Immature natural killer cell (primary cell): Measurements from ENCODE around the gene OTULIN. TPM values are rescaled to one million over a fixed set of nuclear protein-coding genes. Genes with fewer than 3 reads are reported as not detected.

Experiments
- DNase-seq, 3 donors: peaks; one replicate each; pipeline ENCODE4 v3.0.0; 2022; ENCODE audit warnings: mixed read lengths in 1 of 3
- H3K27ac Mint-ChIP-seq, 6 donors: one replicate each; pipeline ENCODE4 v1.8.0; 2020; ENCODE audit warnings: mixed read lengths in 6 of 6, mild to moderate bottlenecking in 5 of 6, inconsistent platforms in 4 of 6, moderate library complexity in 3 of 6
- H3K27me3 Mint-ChIP-seq, 3 donors: one replicate each; pipeline ENCODE4 v1.8.0; 2020 to 2021; ENCODE audit warnings: low read depth in 3 of 3, mild to moderate bottlenecking in 3 of 3, mixed read lengths in 3 of 3, moderate library complexity in 3 of 3, inconsistent platforms in 1 of 3
- H3K36me3 Mint-ChIP-seq, 3 donors: one replicate each; pipeline ENCODE4 v1.8.0; 2020; ENCODE audit warnings: mixed read lengths in 3 of 3, inconsistent platforms in 2 of 3, mild to moderate bottlenecking in 2 of 3
- H3K4me1 Mint-ChIP-seq, 2 donors: one replicate each; pipeline ENCODE4 v1.8.0; 2020; ENCODE audit warnings: inconsistent platforms in 2 of 2, mild to moderate bottlenecking in 2 of 2, mixed read lengths in 2 of 2, moderate library complexity in 1 of 2
- H3K4me3 Mint-ChIP-seq, 5 donors: one replicate each; pipeline ENCODE4 v1.8.0; 2020; ENCODE audit warnings: mild to moderate bottlenecking in 5 of 5, mixed read lengths in 5 of 5, inconsistent platforms in 3 of 5, moderate library complexity in 3 of 5
- H3K9me3 Mint-ChIP-seq, 6 donors: one replicate each; pipeline ENCODE4 v1.8.0; 2020; ENCODE audit warnings: mild to moderate bottlenecking in 6 of 6, mixed read lengths in 6 of 6, inconsistent platforms in 4 of 6, moderate library complexity in 3 of 6
- polyA plus RNA-seq, 3 donors: library from polyadenylated mRNA; unstranded; fragments of 300-500 nt; fragmentation: Illumina TruSeq; gene quantifications; one replicate each; pipeline ENCODE4 v1.2.3, GENCODE V29; 2021

OTULIN gene
- polyA plus RNA-seq, 3 donors from 2014 or later, result 15.4 to 23.8 (median 20.4) TPM

- H3K36me3 Mint-ChIP-seq, result peaks cover 0 to 7% (median 2%) of the 10 kb centered on the region in 3 donors
- no peak for DNase-seq
- peak overlapping the region in 1 of 6 donors; percentile 24 for H3K27ac Mint-ChIP-seq
- no peak overlapping the region for H3K4me3 Mint-ChIP-seq
- peaks cover 0 to 8% (median 0%) of the 10 kb centered on the region in 3 donors for H3K27me3 Mint-ChIP-seq
- H3K9me3 Mint-ChIP-seq, result no peaks in the 10 kb centered on the region
- peaks cover 0 to 6% of the 10 kb centered on the region in 2 donors for H3K4me1 Mint-ChIP-seq
Measured at GRCh38 chr5:14721990-14722656, 57.6 kb downstream of the OTULIN start.

- H3K4me1 Mint-ChIP-seq, result peaks cover 0 to 6% of the 10 kb centered on the region in 2 donors
- H3K27ac Mint-ChIP-seq, result peak overlapping the region in 1 of 6 donors; percentile 24
- peaks cover 0 to 7% (median 0%) of the 10 kb centered on the region in 3 donors for H3K27me3 Mint-ChIP-seq
- H3K9me3 Mint-ChIP-seq, result no peaks in the 10 kb centered on the region
- H3K4me3 Mint-ChIP-seq, result no peak overlapping the region
- peaks cover 0 to 4% (median 0%) of the 10 kb centered on the region in 3 donors for H3K36me3 Mint-ChIP-seq
- no peak for DNase-seq
Measured at GRCh38 chr5:14722923-14723322, 58.4 kb downstream of the OTULIN start.

GRCh38 chr5:14723701-14724132 is 59.2 kb downstream of the OTULIN start:
- H3K4me3 Mint-ChIP-seq, result no peak overlapping the region
- peaks cover 0 to 4% (median 0%) of the 10 kb centered on the region in 3 donors for H3K36me3 Mint-ChIP-seq
- peaks cover 0 to 5% of the 10 kb centered on the region in 2 donors for H3K4me1 Mint-ChIP-seq
- no peak overlapping the region for H3K27ac Mint-ChIP-seq
- no peaks in the 10 kb centered on the region for H3K9me3 Mint-ChIP-seq
- no peak for DNase-seq
- peaks cover 0 to 4% (median 0%) of the 10 kb centered on the region in 3 donors for H3K27me3 Mint-ChIP-seq

- H3K27me3 Mint-ChIP-seq, result peaks cover 0 to under 1% (median 0%) of the 10 kb centered on the region in 3 donors
- H3K4me3 Mint-ChIP-seq, result no peak overlapping the region
- H3K9me3 Mint-ChIP-seq, result no peaks in the 10 kb centered on the region
- H3K4me1 Mint-ChIP-seq, result peaks cover 0 to 5% of the 10 kb centered on the region in 2 donors
- H3K36me3 Mint-ChIP-seq, result peaks cover 0 to 4% (median 0%) of the 10 kb centered on the region in 3 donors
- DNase-seq, result no peak
- H3K27ac Mint-ChIP-seq, result peak overlapping the region in 1 of 6 donors; percentile 67
Measured at GRCh38 chr5:14724633-14725032, 60.1 kb downstream of the OTULIN start.

- no peak overlapping the region for H3K4me3 Mint-ChIP-seq
- no peaks in the 10 kb centered on the region for H3K9me3 Mint-ChIP-seq
- peak overlapping the region in 2 of 6 donors; percentile 29 to 51 for H3K27ac Mint-ChIP-seq
- peaks cover 0 to 6% (median 3%) of the 10 kb centered on the region in 3 donors for H3K36me3 Mint-ChIP-seq
- H3K27me3 Mint-ChIP-seq, result peaks cover 0 to 2% (median 0%) of the 10 kb centered on the region in 3 donors
- H3K4me1 Mint-ChIP-seq, result peaks cover 0 to 3% of the 10 kb centered on the region in 2 donors
- DNase-seq, result no peak
Measured at GRCh38 chr5:14726066-14726838, 61.7 kb downstream of the OTULIN start.

- Mint-ChIP-seq H3K9me3 (no peaks in the 10 kb centered on the region), H3K36me3 (peaks cover 0 to 10% (median 5%) of the 10 kb centered on the region in 3 donors), H3K27ac (peak overlapping the region in 2 of 6 donors; percentile 17 to 58), H3K4me3 (no peak overlapping the region), H3K4me1 (peaks cover 0 to 3% of the 10 kb centered on the region in 2 donors), H3K27me3 (peaks cover 0 to 2% (median 0%) of the 10 kb centered on the region in 3 donors)
- peak; percentile 67 to 71 (median 68) for DNase-seq
Measured at GRCh38 chr5:14727428-14727865, 62.9 kb downstream of the OTULIN start.

GRCh38 chr5:14727928-14728458 is 63.5 kb downstream of the OTULIN start:
- H3K4me1 Mint-ChIP-seq, result peaks cover 0 to 1% of the 10 kb centered on the region in 2 donors
- no peaks in the 10 kb centered on the region for H3K9me3 Mint-ChIP-seq
- H3K4me3 Mint-ChIP-seq, result no peak overlapping the region
- DNase-seq, result no peak
- H3K27me3 Mint-ChIP-seq, result peaks cover 0 to 2% (median 0%) of the 10 kb centered on the region in 3 donors
- H3K36me3 Mint-ChIP-seq, result peaks cover 0 to 10% (median 5%) of the 10 kb centered on the region in 3 donors
- no peak overlapping the region for H3K27ac Mint-ChIP-seq

- Mint-ChIP-seq H3K4me1 (peaks cover 0 to 1% of the 10 kb centered on the region in 2 donors), H3K4me3 (no peak overlapping the region), H3K36me3 (peaks cover 0 to 10% (median 5%) of the 10 kb centered on the region in 3 donors), H3K9me3 (no peaks in the 10 kb centered on the region), H3K27ac (peak overlapping the region in 1 of 6 donors; percentile 76), H3K27me3 (peaks cover 0 to 2% (median 0%) of the 10 kb centered on the region in 3 donors)
- no peak for DNase-seq
Measured at GRCh38 chr5:14728459-14728938, 64.0 kb downstream of the OTULIN start.

GRCh38 chr5:14729448-14730385 is 65.2 kb downstream of the OTULIN start:
- H3K27ac Mint-ChIP-seq, result no peak overlapping the region
- no peak overlapping the region for H3K4me3 Mint-ChIP-seq
- H3K9me3 Mint-ChIP-seq, result no peaks in the 10 kb centered on the region

GRCh38 chr5:14730466-14730865 is 65.9 kb downstream of the OTULIN start:
- no peak for DNase-seq
- Mint-ChIP-seq H3K36me3 (peaks cover 5 to 21% (median 9%) of the 10 kb centered on the region in 3 donors), H3K4me1 (peaks cover 0 to 1% of the 10 kb centered on the region in 2 donors), H3K4me3 (no peak overlapping the region), H3K27me3 (peaks cover 0 to 2% (median 0%) of the 10 kb centered on the region in 3 donors), H3K27ac (no peak overlapping the region), H3K9me3 (no peaks in the 10 kb centered on the region)

More at GRCh38 chr5:14729448-14730385, 65.2 kb downstream of the OTULIN start:
- peaks cover 0 to 2% (median 0%) of the 10 kb centered on the region in 3 donors for H3K27me3 Mint-ChIP-seq
- H3K36me3 Mint-ChIP-seq, result peaks cover 5 to 17% (median 9%) of the 10 kb centered on the region in 3 donors
- no peak for DNase-seq
- peaks cover 0 to 1% of the 10 kb centered on the region in 2 donors for H3K4me1 Mint-ChIP-seq

GRCh38 chr5:14730881-14731280 is 66.4 kb downstream of the OTULIN start:
- H3K36me3 Mint-ChIP-seq, result peaks cover 5 to 24% (median 9%) of the 10 kb centered on the region in 3 donors
- peaks cover 0 to 2% (median 0%) of the 10 kb centered on the region in 3 donors for H3K27me3 Mint-ChIP-seq
- peaks cover 0 to 1% of the 10 kb centered on the region in 2 donors for H3K4me1 Mint-ChIP-seq
- H3K9me3 Mint-ChIP-seq, result no peaks in the 10 kb centered on the region
- no peak overlapping the region for H3K4me3 Mint-ChIP-seq
- no peak overlapping the region for H3K27ac Mint-ChIP-seq
- DNase-seq, result no peak

GRCh38 chr5:14732991-14733390 is 68.5 kb downstream of the OTULIN start:
- no peak overlapping the region for H3K4me3 Mint-ChIP-seq

More at GRCh38 chr5:14732991-14733390, 68.5 kb downstream of the OTULIN start:
- Mint-ChIP-seq H3K27ac (no peak overlapping the region), H3K36me3 (peaks cover 7 to 27% (median 16%) of the 10 kb centered on the region in 3 donors), H3K27me3 (peaks cover 0 to 2% (median 0%) of the 10 kb centered on the region in 3 donors), H3K4me1 (peaks cover 0 to 2% of the 10 kb centered on the region in 2 donors), H3K9me3 (no peaks in the 10 kb centered on the region)
- DNase-seq, result no peak
